ENCODE results near the gene SLC35F3.
"Not testable (repeated sequence)": the region's sequence is repeated elsewhere in the genome, so short reads cannot be mapped to it uniquely, and the experiment has no call there.

The SLC35F3 gene

GRCh38 chr1:234247746-234248145, 343.3 kb downstream of the SLC35F3 start:
- DNase-seq = not testable (repeated sequence)

GRCh38 chr1:234250747-234251146, 346.3 kb downstream of the SLC35F3 start:
- DNase-seq = no peak

DNA sequence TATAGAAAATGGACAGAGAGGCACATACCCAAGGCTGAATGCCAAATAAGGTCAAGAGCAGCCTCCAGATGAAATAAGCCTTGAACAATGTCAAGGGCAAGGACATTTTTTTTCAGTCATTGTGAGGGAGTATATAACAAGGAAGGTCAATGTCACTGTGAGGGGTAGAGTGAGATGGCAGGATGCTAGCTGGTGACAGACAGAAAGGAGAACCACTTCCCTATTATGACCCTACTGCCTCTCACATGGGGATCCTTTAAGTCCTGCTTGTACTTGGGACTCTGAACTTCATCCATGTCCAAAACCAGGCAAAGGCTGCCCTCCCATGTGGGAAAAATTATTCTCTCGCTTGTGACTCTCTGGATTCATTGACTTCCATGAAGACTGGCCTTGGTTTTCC, 349.3 kb downstream of the SLC35F3 start:
- no peak for DNase-seq

DNA sequence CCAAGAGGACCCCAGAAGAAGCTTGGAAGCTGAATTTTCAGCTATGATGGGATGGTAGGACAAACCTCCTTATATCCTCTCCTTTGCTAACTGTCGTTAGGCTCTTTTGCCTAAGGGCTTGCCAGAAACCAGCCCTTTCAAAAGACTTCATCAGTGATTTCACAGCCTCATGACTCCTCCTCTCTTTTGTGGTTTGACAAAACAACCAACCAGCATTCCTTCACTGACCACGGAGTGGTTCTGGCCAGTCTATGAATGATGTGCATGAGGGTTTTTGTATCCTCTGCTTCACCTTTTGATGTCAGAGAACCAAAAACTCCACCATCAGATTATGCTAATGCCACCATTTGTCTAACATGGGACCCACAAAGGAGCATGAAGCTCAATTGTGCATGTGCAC, 351.9 kb downstream of the SLC35F3 start:
- DNase-seq = no peak

DNA sequence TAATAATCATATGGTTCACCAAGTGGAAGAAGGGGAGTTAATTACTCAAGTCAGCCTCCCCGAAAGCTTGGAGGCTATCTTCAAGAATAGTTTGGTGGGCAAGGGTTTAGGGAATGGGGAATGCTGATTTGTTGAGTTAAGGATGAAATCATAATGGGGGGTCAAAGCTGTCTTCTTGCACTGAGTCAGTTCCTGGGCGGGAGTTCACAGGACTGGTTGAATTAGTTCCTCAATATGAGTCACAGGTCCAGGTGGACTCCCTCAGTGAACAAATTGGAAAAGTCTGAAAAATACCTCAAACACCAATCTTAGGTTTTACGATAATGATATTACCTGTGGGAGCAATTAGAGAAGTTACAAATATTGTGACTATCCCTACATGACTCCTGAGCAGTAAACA, 353.6 kb downstream of the SLC35F3 start:
- DNase-seq = no peak

DNA sequence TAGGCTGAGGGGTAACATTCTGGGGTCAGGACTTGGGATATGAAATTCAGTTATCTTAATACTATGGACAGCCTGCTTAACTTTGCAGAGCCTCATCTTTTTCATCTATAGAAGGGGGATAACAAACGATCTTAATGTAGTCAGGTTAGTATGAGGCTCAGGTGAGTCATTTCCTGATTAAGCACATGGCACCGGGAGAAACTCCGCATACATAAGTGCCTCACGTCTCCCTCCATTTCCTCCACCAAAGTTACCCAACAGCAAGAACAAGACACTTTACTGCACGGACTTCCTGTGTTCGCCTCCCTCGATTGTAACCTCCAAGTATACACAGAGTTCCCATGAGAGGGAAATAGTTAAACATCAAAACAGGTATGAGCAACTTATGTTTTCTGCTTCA, 356.1 kb downstream of the SLC35F3 start:
- no peak for DNase-seq

GRCh38 chr1:234261545-234261944, 357.1 kb downstream of the SLC35F3 start:
- DNase-seq = no peak

DNA sequence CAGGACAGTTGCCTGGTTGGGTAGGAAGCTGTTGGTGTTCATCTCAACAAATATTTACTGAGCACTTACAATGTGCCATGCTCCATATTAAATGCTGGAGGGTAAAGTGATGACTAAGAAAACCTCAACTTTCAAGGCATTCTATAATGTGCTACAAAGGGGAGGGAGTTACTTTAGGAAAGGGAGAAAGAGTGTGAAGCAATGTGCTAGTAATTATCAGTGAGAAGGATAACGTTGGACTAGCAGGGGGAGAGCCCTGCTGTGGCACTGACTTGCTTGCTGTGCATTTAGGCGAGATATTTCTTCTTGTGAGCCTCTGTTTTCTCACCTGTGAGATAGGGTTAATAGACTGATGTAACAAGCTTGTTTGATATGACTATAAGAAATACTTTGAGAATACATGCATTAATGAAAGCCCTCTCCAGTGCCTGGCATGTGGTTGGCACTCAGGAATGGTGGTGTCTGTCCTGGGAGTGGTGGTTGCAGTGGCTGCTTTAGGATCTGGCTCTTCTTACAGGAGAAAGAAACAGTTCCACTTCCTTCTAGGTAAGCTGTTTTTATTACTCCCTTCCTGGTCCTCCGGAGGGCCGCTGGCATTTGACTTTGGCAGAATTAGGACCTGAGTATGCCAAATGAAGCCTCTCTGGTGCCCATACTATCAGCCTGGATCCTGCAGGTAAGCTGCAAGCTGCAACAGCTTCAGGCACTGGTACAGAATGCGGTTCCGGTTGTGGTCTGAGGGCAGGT, 357.7 kb downstream of the SLC35F3 start:
- DNase-seq = no peak

DNA sequence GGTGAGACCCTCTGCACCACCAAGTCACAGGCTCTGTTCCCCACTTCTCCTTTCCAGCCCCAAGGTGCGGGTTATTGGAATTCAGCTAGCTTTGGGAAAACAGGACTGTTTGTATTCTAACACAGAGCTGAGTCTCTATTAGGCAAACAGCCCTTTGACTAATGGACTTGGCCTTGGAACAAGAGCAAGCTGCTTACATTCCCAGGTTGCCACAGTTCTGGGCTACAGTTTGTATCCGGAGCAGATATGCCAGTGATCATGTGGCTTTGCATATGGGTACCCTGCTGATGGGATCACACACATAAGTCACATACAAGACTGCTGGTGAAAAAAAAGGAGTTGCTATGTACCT, 358.3 kb downstream of the SLC35F3 start:
- DNase-seq = no peak

- no peak for DNase-seq
These were observed 360.4 kb downstream of the SLC35F3 start for GRCh38 chr1:234264832-234265231.

GRCh38 chr1:234265321-234265720, 360.8 kb downstream of the SLC35F3 start:
- no peak for DNase-seq

- DNase-seq = no peak
These were observed 361.4 kb downstream of the SLC35F3 start for GRCh38 chr1:234265861-234266260.

- DNase-seq = no peak
These were observed 365.6 kb downstream of the SLC35F3 start for GRCh38 chr1:234270093-234270492.

DNA sequence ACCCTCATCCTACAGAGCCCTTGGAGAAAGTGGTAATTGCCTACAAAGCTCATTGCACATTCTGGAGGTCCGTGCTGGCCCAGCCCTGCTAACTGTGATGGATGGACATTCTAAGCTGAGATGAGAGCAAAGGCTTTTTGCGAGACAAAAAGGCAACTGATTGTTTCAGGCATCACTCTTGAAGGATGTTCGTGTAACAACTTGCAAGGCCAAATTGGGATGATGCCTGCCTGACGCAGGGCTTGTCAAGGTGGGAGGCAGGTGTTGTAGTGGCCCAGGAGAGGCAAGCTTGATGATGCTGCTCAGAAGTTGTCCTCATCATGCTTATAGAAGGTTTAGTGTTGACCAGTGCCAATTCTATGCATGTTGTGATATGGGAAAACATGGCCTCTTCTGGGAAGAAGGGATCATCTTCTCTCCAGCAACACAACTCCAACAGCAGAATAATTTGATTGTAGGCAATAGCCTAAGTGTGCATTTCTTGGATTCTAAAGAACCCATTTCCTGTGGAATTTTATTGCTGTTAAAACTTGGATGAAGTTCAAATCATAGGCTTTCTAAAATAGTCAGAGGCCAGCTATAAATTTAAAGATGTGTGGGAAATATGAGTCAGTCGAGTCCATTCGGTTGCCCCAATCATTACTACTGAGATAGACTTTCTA, 366.2 kb downstream of the SLC35F3 start:
- DNase-seq = no peak

DNA sequence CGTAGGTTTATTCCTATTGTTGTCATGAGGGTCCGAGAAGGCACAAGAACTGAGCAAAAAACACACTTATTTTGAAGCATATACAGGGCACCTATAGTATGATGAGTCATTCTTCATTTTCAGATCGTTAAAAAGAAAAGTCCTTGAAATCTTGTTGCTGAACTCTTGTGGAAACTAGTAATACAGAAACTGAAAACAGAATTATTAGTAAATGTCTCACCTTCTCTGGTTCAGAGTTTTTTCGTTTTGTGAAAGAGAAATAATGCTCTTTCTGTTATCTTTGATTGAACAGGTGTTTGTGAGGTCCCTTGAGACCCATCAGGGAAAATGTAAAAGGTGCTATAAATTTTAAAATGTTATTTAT, 366.7 kb downstream of the SLC35F3 start:
- no peak for DNase-seq

GRCh38 chr1:234272656-234273312, 368.3 kb downstream of the SLC35F3 start:
- peak in 1 of 51 donors; percentile 33 for DNase-seq

DNA sequence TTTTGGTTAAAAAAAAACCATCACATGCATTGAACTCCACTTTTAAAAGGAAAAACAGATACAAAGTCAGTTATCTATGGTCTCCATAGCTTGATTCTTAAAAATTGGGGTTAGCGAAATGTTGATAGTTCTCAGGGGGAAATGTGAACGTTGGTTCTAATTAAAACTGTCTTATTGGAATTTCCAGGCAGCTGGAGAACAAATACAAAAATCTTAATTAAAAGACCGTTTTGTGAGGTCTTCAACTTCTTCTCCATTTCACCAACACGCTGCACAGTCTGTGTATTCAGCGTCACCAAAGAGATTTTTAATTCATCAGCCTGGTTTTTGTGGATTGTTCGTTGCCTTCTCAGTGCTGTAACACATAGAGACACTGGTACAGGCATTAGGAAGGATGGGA, 369.5 kb downstream of the SLC35F3 start:
- no peak for DNase-seq

GRCh38 chr1:234276151-234276788, 371.8 kb downstream of the SLC35F3 start:
- DNase-seq = no peak

DNA sequence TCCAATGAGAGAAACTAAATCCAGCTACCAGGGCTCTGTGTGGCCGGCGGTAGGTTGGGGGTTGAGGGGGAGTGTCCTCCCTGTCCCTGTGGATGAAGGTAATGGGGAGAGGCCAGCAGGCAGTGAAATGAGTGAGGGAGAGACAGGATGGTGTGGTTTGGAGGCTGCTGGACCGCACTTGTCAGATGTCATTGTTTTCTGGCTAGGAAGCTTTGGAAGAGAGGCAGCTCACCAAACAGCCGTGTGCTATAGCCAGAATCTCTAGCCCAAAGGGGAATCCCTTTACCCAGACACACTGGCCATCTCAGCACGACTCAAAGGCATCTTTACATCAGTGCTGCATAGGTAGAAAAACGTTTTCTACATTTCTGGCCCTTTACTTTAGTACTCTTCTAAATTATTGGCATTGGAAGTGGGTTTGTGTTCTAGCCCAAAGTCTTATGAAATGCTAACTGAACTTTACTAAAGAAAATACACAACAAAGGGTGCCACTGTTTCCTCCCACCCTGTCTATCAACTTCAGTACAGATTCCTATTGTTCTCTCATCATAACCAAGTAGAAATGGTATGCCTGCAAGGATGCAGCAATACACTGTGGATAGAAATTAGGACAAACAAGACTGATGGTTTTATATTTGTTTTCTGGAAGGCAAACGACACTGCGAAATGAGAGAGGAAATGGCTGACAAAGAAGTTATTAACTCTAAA, 372.8 kb downstream of the SLC35F3 start:
- DNase-seq = peak in 1 of 51 donors; percentile 9

DNA sequence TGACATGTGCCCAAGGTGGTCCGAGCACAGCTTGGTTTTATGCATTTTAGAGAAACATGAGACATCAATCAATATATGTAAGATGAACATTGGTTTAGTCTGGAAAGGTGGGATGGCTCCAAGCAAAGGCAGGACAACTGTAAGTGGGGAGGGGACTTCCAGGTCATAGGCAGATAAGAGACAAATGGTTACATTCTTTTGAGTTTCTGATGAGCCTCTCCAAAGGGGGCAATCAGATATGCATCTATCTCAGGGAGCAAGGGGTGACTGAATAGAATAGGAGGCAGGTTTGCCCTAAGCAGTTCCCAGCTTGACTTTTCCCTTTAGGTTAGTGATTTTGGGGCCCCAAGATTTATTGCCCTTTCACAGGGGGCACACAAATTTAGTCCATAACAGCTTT, 374.5 kb downstream of the SLC35F3 start:
- no peak for DNase-seq

GRCh38 chr1:234280500-234280899, 376.0 kb downstream of the SLC35F3 start:
- DNase-seq = no peak

All from hypothalamus (tissue), 51 donors.